Mucosa of stomach (tissue), 1 donor: ENCODE results near the gene BGN.

ENCODE experiments used
- H3K27me3 ChIP-seq: one replicate; pipeline ENCODE4 v1.7.0; 2013; ENCODE audit warnings: mild to moderate bottlenecking, low read length; ENCODE audit not compliant: control insufficient read depth, insufficient read depth
- H3K36me3 ChIP-seq: one replicate; pipeline ENCODE4 v1.7.0; 2013; ENCODE audit warnings: low read length; ENCODE audit not compliant: control insufficient read depth, insufficient read depth
- H3K4me1 ChIP-seq: one replicate; pipeline ENCODE4 v1.7.0; 2013; ENCODE audit warnings: mild to moderate bottlenecking, low read length; ENCODE audit not compliant: control insufficient read depth, insufficient read depth
- H3K4me3 ChIP-seq: one replicate; pipeline ENCODE4 v1.7.0; 2013; ENCODE audit warnings: low read length
- H3K9ac ChIP-seq: one replicate; pipeline ENCODE4 v1.7.0; 2013; ENCODE audit warnings: mild to moderate bottlenecking, low read length, moderate library complexity
- H3K9me3 ChIP-seq: one replicate; pipeline ENCODE4 v1.7.0; 2013; ENCODE audit warnings: mild to moderate bottlenecking, low read length, moderate library complexity; ENCODE audit not compliant: control insufficient read depth
- donor health status: Pancreatic carcinoma.

The BGN gene

DNA sequence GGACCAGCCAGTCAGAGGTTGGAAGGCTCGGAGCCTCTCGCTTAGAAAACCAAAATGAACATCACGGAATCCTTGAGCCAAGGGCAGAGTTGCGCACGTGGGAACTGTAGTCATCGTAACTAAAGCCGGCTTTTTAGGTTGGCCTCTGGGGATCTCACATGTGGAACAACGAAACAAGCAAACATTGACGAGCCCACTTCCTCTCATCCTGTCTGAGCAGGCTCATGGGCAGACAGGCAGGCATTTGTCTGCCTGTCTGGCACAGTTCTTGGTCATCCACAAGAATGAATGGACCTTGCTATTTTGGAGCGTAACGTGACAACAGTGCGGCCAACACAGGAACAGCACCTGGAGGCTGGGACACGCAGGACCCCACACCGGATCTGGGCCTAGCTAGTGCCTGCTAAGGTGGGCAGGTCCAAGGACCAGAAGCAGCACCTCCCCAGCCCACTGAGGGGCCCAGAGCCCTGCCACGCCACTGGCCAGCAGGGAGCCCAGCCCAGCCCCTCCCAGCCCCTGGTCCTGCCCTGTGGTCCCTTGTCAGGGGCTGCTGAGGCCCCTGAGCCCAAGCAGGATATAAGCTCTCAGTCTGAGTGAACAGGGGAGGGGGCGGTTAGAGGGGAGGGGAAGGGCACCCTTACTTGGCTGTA lies 39.8 kb upstream of the BGN start:
- Histone ChIP-seq H3K4me3 (no peak overlapping the region), H3K36me3 (no peaks in the 10 kb centered on the region), H3K4me1 (no peaks in the 10 kb centered on the region)

DNA sequence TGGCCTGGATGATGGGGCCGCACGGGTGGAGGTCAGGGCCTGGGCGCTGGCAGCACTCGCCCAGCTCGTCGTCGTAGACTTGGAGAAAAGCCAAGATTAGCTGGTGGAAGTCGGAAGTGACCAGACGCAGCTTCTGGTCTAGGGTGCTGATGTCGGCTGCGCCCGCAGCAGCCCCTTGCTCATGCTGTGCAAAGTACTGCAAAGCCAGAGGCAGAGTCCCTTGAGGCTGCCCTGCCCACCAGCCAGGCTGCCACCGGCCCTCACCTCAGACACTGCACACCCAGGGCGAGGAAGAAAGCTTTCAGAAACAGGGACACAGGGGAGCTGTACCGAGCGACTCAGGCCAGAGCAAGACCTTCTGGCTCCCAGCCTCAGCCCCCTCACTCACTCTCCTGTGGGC lies 39.2 kb upstream of the BGN start:
- no peaks in the 10 kb centered on the region for H3K27me3 ChIP-seq
- no peaks in the 10 kb centered on the region for H3K36me3 ChIP-seq
- H3K9me3 ChIP-seq: no peaks in the 10 kb centered on the region
- H3K4me1 ChIP-seq: no peaks in the 10 kb centered on the region
- no peak overlapping the region for H3K9ac ChIP-seq
- no peak overlapping the region for H3K4me3 ChIP-seq

More for the DNA sequence above, 39.8 kb upstream of the BGN start:
- Histone ChIP-seq H3K9me3 (no peaks in the 10 kb centered on the region), H3K9ac (no peak overlapping the region), H3K27me3 (no peaks in the 10 kb centered on the region)

DNA sequence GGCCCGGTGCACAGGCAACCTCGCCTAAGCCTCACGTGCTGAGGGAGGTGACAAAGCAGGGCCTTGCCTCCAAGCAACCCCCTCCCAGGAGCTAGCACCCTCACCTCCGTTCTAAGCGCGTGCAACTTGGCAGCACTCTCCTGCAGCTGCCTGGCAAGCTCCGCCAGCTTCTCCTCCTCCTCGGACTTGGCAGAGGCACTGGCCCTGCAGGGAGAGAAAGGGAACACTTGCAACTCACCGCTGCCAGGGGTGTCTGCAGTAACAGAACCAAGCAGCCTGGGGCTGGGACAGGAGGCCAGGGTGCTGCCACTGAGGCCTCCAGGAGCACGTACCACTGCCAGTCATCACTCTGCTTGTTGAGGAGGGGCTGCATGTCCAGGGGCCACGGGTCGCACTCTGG lies 38.6 kb upstream of the BGN start:
- no peaks in the 10 kb centered on the region for H3K36me3 ChIP-seq
- H3K4me1 ChIP-seq: no peaks in the 10 kb centered on the region
- H3K9ac ChIP-seq: no peak overlapping the region
- no peak overlapping the region for H3K4me3 ChIP-seq
- H3K9me3 ChIP-seq: no peaks in the 10 kb centered on the region
- H3K27me3 ChIP-seq: no peaks in the 10 kb centered on the region

DNA sequence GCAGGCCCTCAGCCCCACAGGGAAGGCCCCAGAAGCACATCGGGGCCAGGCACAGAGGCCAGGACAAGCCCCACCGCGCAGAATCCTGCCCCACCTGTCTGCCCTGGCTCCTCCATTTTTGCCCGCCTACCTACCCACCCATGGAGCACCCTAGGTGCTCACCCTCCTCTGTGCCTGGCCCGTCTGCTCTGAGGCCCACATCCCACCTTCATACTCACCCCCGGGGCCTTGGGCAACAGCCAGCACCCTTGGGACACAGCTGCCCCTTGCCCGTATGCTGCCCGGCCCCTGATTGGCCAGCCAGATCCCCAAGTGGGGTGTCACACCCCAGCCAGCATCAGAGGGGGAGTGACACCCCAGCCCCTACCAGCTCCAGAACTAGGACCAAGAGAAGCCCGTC lies 38.1 kb upstream of the BGN start:
- no peak overlapping the region for H3K4me3 ChIP-seq
- H3K9ac ChIP-seq: no peak overlapping the region

DNA sequence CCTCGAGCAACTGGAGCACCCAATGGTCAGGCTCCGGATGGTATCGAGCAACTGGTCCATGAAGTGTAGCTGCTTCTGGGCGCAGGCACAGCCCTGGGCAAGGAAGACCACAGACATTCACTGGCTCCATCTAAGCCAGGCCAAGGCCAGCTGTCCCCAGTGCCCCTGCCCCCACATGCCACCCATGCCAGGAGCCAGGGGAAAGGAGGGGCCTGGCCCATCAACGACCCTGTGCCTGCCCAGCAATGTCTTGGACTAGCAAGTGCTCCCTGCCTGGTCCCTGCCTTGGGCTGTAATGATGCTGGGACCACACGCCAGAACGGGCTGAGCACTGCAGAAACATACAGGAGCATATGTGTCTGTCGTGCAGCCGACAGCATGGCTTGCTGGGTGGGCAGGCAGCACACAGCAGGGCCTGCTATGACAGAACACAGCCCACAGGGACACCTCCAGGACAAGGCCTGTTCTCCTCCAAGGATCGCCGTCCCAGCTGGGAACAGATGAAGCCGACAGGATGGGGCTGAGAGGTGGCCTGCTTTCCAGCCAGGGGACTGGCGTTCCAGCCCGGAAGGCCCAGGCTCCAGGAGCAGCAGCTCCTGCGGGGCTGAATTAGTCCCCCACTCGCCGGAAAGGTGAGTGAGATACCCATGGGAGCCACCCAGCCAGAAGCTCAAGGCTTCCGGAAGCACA lies 37.5 kb upstream of the BGN start:
- Histone ChIP-seq H3K36me3 (no peaks in the 10 kb centered on the region), H3K9ac (no peak overlapping the region), H3K9me3 (no peaks in the 10 kb centered on the region), H3K27me3 (no peaks in the 10 kb centered on the region), H3K4me3 (no peak overlapping the region), H3K4me1 (no peaks in the 10 kb centered on the region)

More for the DNA sequence above, 38.1 kb upstream of the BGN start:
- Histone ChIP-seq H3K36me3 (no peaks in the 10 kb centered on the region), H3K4me1 (no peaks in the 10 kb centered on the region), H3K27me3 (no peaks in the 10 kb centered on the region), H3K9me3 (no peaks in the 10 kb centered on the region)

DNA sequence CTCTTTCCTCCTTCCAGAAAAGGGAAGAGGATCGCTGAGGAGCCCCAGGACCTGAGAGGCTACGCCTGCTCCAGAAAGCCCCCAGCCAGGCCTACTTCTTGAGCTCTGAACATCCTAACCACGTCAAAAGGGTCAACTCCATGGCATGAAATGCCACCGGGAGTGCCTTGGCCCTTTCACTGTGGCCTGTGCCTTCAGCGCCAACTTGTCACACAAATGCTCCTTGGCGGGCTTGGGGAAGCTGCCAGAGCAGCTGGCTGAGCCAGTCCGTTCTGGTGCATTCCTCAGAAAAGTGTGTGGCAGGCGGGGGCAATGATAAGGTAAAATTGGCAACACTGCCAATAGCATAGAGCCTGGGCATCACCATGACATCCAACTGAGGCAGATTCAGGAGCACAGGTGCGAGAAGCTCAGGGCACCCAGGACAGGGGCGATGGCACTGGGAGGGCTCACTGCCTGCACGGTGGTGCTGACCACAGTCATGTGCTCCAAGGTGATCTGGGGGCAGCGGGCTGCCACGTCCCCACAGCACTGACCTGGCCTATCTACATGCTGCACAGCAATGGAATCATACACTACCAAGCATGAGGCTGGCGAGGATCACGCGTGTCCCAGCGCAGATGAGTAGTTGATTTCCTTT lies 36.8 kb upstream of the BGN start:
- Histone ChIP-seq H3K4me1 (no peaks in the 10 kb centered on the region), H3K4me3 (no peak overlapping the region), H3K9me3 (no peaks in the 10 kb centered on the region), H3K27me3 (no peaks in the 10 kb centered on the region), H3K9ac (no peak overlapping the region), H3K36me3 (no peaks in the 10 kb centered on the region)

DNA sequence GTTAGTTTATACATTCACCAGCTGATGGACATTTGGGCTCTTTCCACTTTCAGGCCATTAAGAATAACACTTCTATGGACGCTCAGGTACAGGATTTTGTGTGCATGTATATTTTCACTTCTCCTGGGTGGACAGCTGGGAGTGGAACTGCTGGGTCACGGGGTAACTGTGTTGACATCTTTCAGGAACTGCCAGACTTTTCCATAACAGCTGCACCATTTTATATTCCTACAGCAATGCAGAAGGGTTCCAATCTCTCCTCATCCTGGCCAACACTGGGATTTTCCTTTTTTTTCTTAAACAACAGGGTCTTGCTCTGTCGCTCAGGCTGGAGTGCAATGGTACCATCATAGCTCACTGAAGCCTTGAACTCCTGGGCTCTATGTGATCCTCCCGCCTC lies 36.3 kb upstream of the BGN start:
- Histone ChIP-seq H3K9me3 (no peaks in the 10 kb centered on the region), H3K4me1 (no peaks in the 10 kb centered on the region), H3K9ac (no peak overlapping the region), H3K4me3 (no peak overlapping the region), H3K36me3 (no peaks in the 10 kb centered on the region), H3K27me3 (no peaks in the 10 kb centered on the region)

DNA sequence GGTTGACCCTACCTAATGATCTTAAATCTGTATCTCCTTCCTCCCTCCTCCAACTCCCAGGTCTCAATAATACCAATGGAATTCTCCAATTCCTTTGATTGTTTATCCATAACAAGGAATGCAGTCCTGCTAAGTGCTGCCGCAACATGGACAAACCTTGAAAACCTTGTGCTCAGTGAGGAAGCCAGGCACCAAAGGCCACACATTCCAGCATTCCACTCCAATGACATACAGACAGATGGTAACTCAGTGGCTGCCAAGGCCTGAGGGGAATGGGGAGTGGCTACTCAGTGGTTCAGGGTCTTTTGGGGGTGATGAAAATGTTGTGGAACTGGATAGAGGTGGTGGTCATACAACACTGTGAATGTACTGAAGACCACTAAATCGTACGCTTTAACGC lies 34.8 kb upstream of the BGN start:
- no peak overlapping the region for H3K9ac ChIP-seq
- no peaks in the 10 kb centered on the region for H3K27me3 ChIP-seq
- H3K4me1 ChIP-seq: no peaks in the 10 kb centered on the region
- no peak overlapping the region for H3K4me3 ChIP-seq
- H3K9me3 ChIP-seq: no peaks in the 10 kb centered on the region
- H3K36me3 ChIP-seq: no peaks in the 10 kb centered on the region

DNA sequence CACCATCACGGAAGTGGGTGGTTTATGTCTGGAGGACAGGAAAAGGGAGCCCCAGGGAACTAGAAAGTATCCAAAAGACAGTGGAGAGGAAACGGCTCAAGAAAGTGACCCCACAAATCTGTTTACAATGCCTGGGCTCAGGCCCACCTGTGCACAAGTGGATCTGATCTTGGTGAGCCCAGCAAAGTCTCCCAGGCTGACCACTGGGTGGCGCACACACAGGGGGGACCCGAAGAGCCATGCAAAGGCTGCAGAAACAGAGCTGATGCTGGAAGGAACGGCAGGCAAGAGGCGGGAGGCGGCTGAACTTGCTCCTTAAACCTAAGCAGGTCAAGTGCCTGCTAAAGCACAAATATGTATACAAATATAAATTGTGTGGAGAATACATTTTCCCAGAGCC lies 34.0 kb upstream of the BGN start:
- H3K27me3 ChIP-seq: no peaks in the 10 kb centered on the region
- H3K9ac ChIP-seq: no peak overlapping the region
- no peaks in the 10 kb centered on the region for H3K4me1 ChIP-seq
- H3K9me3 ChIP-seq: no peaks in the 10 kb centered on the region
- H3K36me3 ChIP-seq: no peaks in the 10 kb centered on the region
- H3K4me3 ChIP-seq: no peak overlapping the region

DNA sequence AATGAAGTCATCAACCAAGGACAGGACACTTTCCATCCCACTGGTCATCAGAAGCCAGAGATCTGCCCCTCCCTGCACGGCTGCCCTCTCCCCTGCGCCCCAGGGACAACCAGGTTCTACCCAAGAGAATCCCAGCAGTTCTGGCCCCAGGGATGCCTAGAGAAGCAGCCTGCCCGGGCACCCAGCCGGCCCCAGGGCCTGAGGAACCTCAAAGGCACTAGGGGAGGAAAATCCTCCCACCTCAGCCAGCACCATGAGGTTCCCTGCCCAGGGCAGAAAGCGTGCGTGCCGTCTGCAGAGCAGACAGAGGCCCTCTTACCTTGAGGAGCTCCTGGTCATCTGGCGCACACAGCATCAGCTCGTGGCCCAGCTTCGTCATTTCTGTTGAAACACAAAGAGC lies 32.5 kb upstream of the BGN start:
- Histone ChIP-seq H3K4me3 (no peak overlapping the region), H3K4me1 (no peaks in the 10 kb centered on the region), H3K9ac (no peak overlapping the region), H3K36me3 (no peaks in the 10 kb centered on the region), H3K27me3 (no peaks in the 10 kb centered on the region), H3K9me3 (no peaks in the 10 kb centered on the region)

DNA sequence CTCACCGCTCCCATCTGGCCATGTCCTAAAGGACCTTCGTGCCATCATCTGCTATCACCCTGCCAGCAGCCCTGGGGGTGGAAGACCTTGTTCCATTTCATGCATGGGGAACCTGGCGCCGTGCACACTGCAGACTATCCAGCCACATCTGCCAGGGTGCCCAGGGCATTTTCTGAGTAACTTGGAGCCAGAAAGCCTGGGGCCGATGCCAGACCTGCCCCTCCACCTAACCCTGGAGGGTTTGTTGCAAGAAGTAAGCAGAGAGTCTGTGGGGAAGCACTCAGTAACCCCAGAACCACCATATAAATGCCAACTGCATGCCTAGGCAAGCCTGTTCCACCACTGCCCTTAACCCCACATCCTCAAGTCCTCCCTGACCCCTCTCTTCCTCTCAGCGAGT lies 31.7 kb upstream of the BGN start:
- Histone ChIP-seq H3K27me3 (no peaks in the 10 kb centered on the region), H3K4me3 (no peak overlapping the region), H3K9ac (no peak overlapping the region), H3K36me3 (no peaks in the 10 kb centered on the region), H3K9me3 (no peaks in the 10 kb centered on the region), H3K4me1 (no peaks in the 10 kb centered on the region)

DNA sequence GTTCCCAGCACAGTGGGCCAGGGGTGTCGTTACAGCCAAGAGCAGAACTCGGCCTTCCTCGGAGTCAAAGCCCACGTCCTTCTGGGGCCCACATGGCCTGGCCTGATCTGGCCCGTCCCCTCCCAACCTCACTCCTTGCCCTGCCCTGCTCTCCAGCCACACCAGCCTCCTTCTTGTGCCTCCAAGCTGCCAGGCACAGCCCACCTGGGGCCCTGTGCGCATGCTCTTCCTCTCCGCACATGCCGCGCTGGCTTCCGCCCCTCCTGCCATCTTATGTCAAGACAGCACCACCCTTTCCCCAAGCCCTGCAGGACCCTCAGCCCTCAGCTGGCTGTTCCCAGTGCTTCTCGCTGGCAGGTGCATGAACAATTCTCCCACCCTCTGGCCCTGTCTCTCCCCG lies 31.2 kb upstream of the BGN start:
- Histone ChIP-seq H3K9ac (no peak overlapping the region), H3K36me3 (no peaks in the 10 kb centered on the region), H3K4me1 (no peaks in the 10 kb centered on the region), H3K4me3 (no peak overlapping the region), H3K9me3 (no peaks in the 10 kb centered on the region), H3K27me3 (no peaks in the 10 kb centered on the region)
